T-cell (primary cell): Measurements from ENCODE around the gene DDR2. TPM values are rescaled to one million over a fixed set of nuclear protein-coding genes. Genes with fewer than 3 reads are reported as not detected.

Experiments
- ATAC-seq, 4 experiments: fragments of 200-7000 bp in 3 of 4; fragments of 150-1000 bp in 1 of 4; cut with Tn5 transposase; replicated peaks in 1 of 4; 1 replicate in 3 of 4; 2 replicates in 1 of 4; pipeline ENCODE4 v1.10.0; 2021; ENCODE audit warnings: moderate library complexity in 3 of 4, mild to moderate bottlenecking in 2 of 4, moderate number of reproducible peaks in 1 of 4
- CTCF ChIA-PET, 2 donors: fragments of 300-600 bp; sonication (Branson Sonifier 250); formaldehyde crosslinking; loops; one replicate each; lab custom pipeline; 2022; ENCODE audit warnings: antibody characterized with exemption in 2 of 2; lab: Charles Lee
- POLR2A ChIA-PET, 2 donors: fragments of 300-600 bp; sonication (Branson Sonifier 250); formaldehyde crosslinking; loops; one replicate each; lab custom pipeline; 2022; ENCODE audit warnings: antibody characterized with exemption in 2 of 2; lab: Charles Lee
- DNase-seq, 35 experiments: peaks; one replicate each; pipeline versions ENCODE4 v3.0.0 to v3.0.0-alpha.2; 2013 to 2023
- H3K27ac ChIP-seq: one replicate; pipeline ENCODE4 v1.5.1; 2013; ENCODE audit warnings: low read length
- H3K27me3 ChIP-seq, 2 experiments: replicated peaks in 1 of 2; 1 replicate in 1 of 2; 2 replicates in 1 of 2; pipeline versions ENCODE4 v1.6.1 to v1.7.0; 2013; ENCODE audit warnings: low read length in 1 of 2, mixed read lengths in 1 of 2; ENCODE audit not compliant: control insufficient read depth in 2 of 2, insufficient read depth in 2 of 2; ENCODE audit errors: extremely low read depth in 1 of 2
- H3K36me3 ChIP-seq, 2 donors: 1 replicate in 1 of 2; 2 replicates in 1 of 2; pipeline versions ENCODE4 v1.6.1 to v1.7.0; 2013; ENCODE audit warnings: low read length in 1 of 2; ENCODE audit not compliant: control insufficient read depth in 2 of 2, insufficient read depth in 1 of 2; ENCODE audit errors: extremely low read depth in 1 of 2
- H3K4me1 ChIP-seq, 2 experiments: 1 replicate in 1 of 2; 2 replicates in 1 of 2; pipeline versions ENCODE4 v1.6.1 to v1.7.0; 2013; ENCODE audit warnings: low read length in 2 of 2, mixed read lengths in 1 of 2; ENCODE audit not compliant: insufficient read depth in 2 of 2, control insufficient read depth in 1 of 2; ENCODE audit errors: extremely low read depth in 1 of 2
- H3K4me3 ChIP-seq, 2 donors: 1 replicate in 1 of 2; 2 replicates in 1 of 2; pipeline versions ENCODE4 v1.5.1 to v1.7.0; 2013; ENCODE audit warnings: mild to moderate bottlenecking in 2 of 2, low read length in 1 of 2, moderate library complexity in 1 of 2; ENCODE audit not compliant: control insufficient read depth in 1 of 2; ENCODE audit errors: extremely low read depth in 1 of 2
- H3K9me3 ChIP-seq: 2 replicates; pipeline ENCODE4 v1.7.0; 2013
- H3K27ac Mint-ChIP-seq, 2 donors: one replicate each; pipeline ENCODE4 v1.8.0; 2020 to 2021; ENCODE audit warnings: mild to moderate bottlenecking in 2 of 2, mixed read lengths in 2 of 2
- H3K27me3 Mint-ChIP-seq, 2 donors: one replicate each; pipeline ENCODE4 v1.8.0; 2021 to 2022; ENCODE audit warnings: mixed read lengths in 2 of 2
- H3K36me3 Mint-ChIP-seq: one replicate; pipeline ENCODE4 v1.8.0; 2021; ENCODE audit warnings: mixed read lengths
- H3K4me1 Mint-ChIP-seq, 3 donors: one replicate each; pipeline ENCODE4 v1.8.0; 2020 to 2022; ENCODE audit warnings: mixed read lengths in 3 of 3, mild to moderate bottlenecking in 1 of 3
- H3K4me3 Mint-ChIP-seq, 3 donors: one replicate each; pipeline ENCODE4 v1.8.0; 2020 to 2022; ENCODE audit warnings: mild to moderate bottlenecking in 3 of 3, mixed read lengths in 3 of 3, moderate library complexity in 3 of 3
- H3K9me3 Mint-ChIP-seq, 3 donors: one replicate each; pipeline ENCODE4 v1.8.0; 2020 to 2022; ENCODE audit warnings: mixed read lengths in 3 of 3
- WGBS: methylation state at CpG from one replicate; pipeline ENCODE4 v1.1.5; 2013; ENCODE audit warnings: missing lambda C conversion rate; ENCODE audit not compliant: insufficient coverage; 5-methylcytosine and 5-hydroxymethylcytosine counted together
- total RNA-seq, 35 experiments: library from RNA in 6 of 35; stranded (reverse) in 6 of 35; fragments of 120-200 nt in 1 of 35; gene quantifications; one replicate each; pipeline versions ENCODE4 v1.2.1 to v1.2.4 and lab custom pipeline; 2013 to 2026

DDR2 gene
- total RNA-seq, 5 donors from 2014 or later (not counting 1 experiment from before 2014, with no cell fraction given), result 0.28 to 0.67 (median 0.59) TPM

DNA sequence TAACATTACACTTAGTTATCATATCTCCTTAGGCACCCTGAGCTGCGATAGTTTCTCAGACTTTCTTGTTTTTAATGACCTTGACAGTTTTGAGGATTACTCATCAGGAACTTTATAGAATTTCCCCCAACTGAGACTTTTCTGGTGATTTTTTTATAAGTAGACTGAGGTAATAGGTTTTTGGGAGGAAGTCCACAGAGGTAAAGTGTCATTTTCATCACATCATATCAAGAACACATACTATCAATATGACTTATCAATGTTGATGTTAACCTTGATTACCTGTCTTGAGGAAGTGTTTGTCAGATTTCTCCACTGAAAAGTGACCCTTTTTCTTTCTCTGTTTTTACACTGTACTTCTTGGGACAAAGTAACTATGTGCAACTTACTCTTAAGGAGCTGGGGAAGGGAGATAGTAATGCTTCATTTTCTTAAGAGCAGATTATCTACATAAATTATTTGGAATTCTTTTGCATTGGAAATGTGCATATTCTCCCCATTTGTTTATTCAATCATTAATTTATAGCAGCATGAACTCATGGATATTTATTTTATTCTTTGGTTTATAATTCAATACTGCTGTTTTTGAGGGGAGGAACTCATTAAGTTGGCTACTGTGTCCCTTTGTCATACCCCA is 85.4 kb downstream of the DDR2 start:
- no peaks in the 10 kb centered on the region for H3K4me1 Mint-ChIP-seq
- no peak for ATAC-seq
- peaks cover 0 to 8% of the 10 kb centered on the region in 2 donors for H3K27me3 Mint-ChIP-seq
- WGBS, result no CpG with 5 or more reads among the region's 1 CpG
- H3K9me3 ChIP-seq, result no peaks in the 10 kb centered on the region
- H3K36me3 ChIP-seq, result no peaks in the 10 kb centered on the region
- no peak overlapping the region for H3K27ac Mint-ChIP-seq
- POLR2A ChIA-PET, result no interaction called here
- no peaks in the 10 kb centered on the region for H3K9me3 Mint-ChIP-seq
- H3K4me1 ChIP-seq, result no peaks in the 10 kb centered on the region
- DNase-seq, result no peak
- peaks cover 0 to 2% of the 10 kb centered on the region in 2 experiments for H3K27me3 ChIP-seq
- no peaks in the 10 kb centered on the region for H3K36me3 Mint-ChIP-seq
- no peak overlapping the region for H3K27ac ChIP-seq
- no peak overlapping the region for H3K4me3 ChIP-seq
- CTCF ChIA-PET, result interaction anchor here in 1 of 2 donors (0.6 kb wide), 1 partner anchor 177 kb away, joined by 3 read pairs; no protein-coding TSS in a partner anchor
- no peak overlapping the region for H3K4me3 Mint-ChIP-seq

DNA sequence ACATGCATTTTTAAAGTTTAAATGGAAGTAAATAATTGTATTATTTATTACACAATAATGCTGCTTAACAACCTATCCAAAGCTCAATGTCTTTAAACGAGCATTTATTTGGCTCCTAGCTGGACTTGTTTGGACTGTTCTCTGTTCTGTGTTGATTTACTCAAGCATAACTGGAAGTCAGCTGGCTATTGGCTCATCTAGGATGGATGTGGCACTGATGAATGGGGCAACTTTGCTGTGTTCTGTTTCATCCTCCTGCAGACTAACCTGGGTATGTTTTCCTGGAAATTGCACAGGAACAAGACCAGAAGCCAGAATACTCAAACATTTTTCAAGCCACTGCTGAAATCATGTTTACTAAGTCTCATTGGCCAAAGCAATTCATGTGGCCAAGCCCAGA is 87.4 kb downstream of the DDR2 start:
- Mint-ChIP-seq H3K4me3 (no peak overlapping the region), H3K27me3 (peaks cover 2 to 8% of the 10 kb centered on the region in 2 donors), H3K36me3 (no peaks in the 10 kb centered on the region), H3K9me3 (no peaks in the 10 kb centered on the region), H3K4me1 (no peaks in the 10 kb centered on the region), H3K27ac (no peak overlapping the region)
- Histone ChIP-seq H3K36me3 (no peaks in the 10 kb centered on the region), H3K4me3 (no peak overlapping the region), H3K4me1 (no peaks in the 10 kb centered on the region), H3K27me3 (peaks cover 0 to 2% of the 10 kb centered on the region in 2 experiments), H3K27ac (no peak overlapping the region), H3K9me3 (no peaks in the 10 kb centered on the region)
- no CpG with 5 or more reads among the region's 1 CpG for WGBS
- DNase-seq (no peak), ATAC-seq (no peak)
- CTCF ChIA-PET, result interaction anchor here in 1 of 2 donors (0.5 kb wide), 1 partner anchor 739 kb away, joined by 6 read pairs; no protein-coding TSS in a partner anchor
- POLR2A ChIA-PET, result no interaction called here

DNA sequence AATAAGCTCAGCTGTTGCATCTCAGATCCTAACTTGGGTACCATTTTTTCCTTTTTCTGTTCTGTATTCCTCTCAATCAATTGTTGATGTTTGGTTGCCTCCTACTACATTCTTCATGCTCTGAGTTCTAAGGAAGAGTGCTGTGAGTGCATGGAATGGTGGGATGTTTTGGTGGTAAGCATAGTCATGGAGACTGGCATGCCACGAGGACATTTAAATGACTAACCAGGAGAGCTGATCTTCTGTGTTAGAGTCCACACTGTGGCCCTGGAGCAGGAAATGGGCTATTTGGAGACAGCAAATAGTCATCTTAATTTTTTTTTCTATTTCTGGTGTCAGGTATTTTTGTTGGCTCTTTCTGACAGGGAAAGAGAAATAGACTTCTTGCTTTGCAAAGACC is 88.7 kb downstream of the DDR2 start:
- WGBS, result 75% methylated on average over 1 of the region's 1 CpG
- no peak for ATAC-seq
- no peak for DNase-seq
- no peaks in the 10 kb centered on the region for H3K36me3 Mint-ChIP-seq
- Histone ChIP-seq H3K27me3 (peaks cover 0 to 2% of the 10 kb centered on the region in 2 experiments), H3K36me3 (no peaks in the 10 kb centered on the region), H3K4me1 (no peaks in the 10 kb centered on the region), H3K27ac (no peak overlapping the region), H3K4me3 (no peak overlapping the region), H3K9me3 (no peaks in the 10 kb centered on the region)
- ChIA-PET POLR2A (no interaction called here), CTCF (no interaction called here)
- peaks cover 2 to 6% of the 10 kb centered on the region in 2 donors for H3K27me3 Mint-ChIP-seq
- H3K4me1 Mint-ChIP-seq, result no peaks in the 10 kb centered on the region
- no peak overlapping the region for H3K4me3 Mint-ChIP-seq
- no peak overlapping the region for H3K27ac Mint-ChIP-seq
- H3K9me3 Mint-ChIP-seq, result no peaks in the 10 kb centered on the region

DNA sequence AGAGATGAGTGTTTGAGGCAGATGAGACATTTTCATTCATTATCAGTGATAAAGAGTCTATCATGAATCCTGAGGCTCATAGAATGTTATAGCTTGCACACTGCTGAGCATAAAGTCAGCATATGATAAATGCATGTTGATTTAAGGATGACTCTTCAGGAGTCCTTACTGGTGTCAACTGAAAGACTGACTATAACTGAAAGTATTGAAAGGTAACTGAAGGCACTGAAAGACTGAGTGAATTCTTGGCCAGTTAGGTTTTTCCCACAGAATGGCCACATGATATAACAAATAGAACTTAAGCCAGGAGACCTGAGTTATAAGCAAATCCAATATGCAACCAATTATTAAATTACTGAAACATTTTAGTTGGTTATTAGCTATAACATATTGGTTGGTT is 89.2 kb downstream of the DDR2 start:
- Histone ChIP-seq H3K27ac (no peak overlapping the region), H3K9me3 (no peaks in the 10 kb centered on the region), H3K36me3 (no peaks in the 10 kb centered on the region), H3K27me3 (peaks cover 0 to 2% of the 10 kb centered on the region in 2 experiments), H3K4me1 (no peaks in the 10 kb centered on the region), H3K4me3 (no peak overlapping the region)
- no peak for ATAC-seq
- DNase-seq, result no peak
- no peaks in the 10 kb centered on the region for H3K4me1 Mint-ChIP-seq
- H3K9me3 Mint-ChIP-seq, result no peaks in the 10 kb centered on the region
- ChIA-PET POLR2A (no interaction called here), CTCF (no interaction called here)
- no peak overlapping the region for H3K4me3 Mint-ChIP-seq
- H3K27ac Mint-ChIP-seq, result no peak overlapping the region
- no peaks in the 10 kb centered on the region for H3K36me3 Mint-ChIP-seq
- H3K27me3 Mint-ChIP-seq, result peaks cover 2 to 4% of the 10 kb centered on the region in 2 donors

DNA sequence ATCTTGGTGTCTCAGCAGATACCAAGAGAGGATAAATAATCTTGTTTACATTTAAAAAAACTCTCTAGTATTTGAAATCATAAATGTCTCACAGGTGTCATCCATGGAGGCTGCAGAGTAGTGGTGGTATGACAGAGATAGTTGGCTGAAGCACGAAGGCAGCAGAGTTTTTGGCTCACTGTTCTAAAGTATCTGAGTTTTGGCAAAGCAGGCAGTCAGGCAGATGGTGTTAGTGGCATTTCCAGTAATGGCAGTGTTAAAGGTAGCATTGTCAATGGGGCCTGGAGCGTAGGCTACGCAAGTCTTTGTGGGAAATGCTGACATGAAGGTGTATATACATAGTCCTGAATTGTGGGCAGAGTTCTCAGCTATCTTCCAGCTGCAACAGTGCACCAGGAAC is 89.8 kb downstream of the DDR2 start:
- no peak for ATAC-seq
- H3K9me3 ChIP-seq, result no peaks in the 10 kb centered on the region
- Mint-ChIP-seq H3K4me1 (no peaks in the 10 kb centered on the region), H3K36me3 (no peaks in the 10 kb centered on the region), H3K4me3 (no peak overlapping the region), H3K27ac (no peak overlapping the region), H3K27me3 (peaks cover 2 to 4% of the 10 kb centered on the region in 2 donors), H3K9me3 (no peaks in the 10 kb centered on the region)
- H3K27ac ChIP-seq, result no peak overlapping the region
- no peak overlapping the region for H3K4me3 ChIP-seq
- no peaks in the 10 kb centered on the region for H3K36me3 ChIP-seq
- H3K27me3 ChIP-seq, result peaks cover 0 to 2% of the 10 kb centered on the region in 2 experiments
- no peak for DNase-seq
- 55% methylated on average over 1 of the region's 3 CpGs for WGBS
- ChIA-PET POLR2A (no interaction called here), CTCF (no interaction called here)
- H3K4me1 ChIP-seq, result no peaks in the 10 kb centered on the region

DNA sequence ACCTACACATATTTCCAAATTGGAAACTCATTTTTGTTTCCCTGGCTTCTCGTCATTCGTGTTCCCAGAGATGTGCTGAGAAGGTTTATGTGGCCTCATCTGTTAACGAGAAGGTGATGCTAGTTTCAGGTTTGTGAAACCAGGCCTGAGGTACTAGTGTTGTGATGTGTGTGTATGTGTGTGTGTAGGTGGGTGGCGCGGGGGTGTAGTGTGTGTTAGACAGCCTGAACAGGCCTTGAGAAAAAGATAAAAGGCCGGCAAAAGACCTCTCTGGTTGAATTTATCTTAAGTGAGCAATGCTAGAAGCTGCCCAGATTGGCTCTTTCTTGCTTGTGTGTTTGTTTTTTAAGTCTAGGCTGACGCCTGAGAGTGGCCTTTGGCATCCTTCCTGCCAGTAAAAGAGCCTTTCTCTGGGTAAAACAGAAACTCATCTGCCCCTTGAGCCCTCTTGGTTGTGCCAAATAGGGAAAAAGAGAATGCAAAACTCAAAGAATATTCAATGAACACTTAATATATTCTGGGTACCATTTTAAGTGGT is 92.4 kb downstream of the DDR2 start:
- H3K36me3 Mint-ChIP-seq, result no peaks in the 10 kb centered on the region
- H3K27ac ChIP-seq, result no peak overlapping the region
- no peak overlapping the region for H3K4me3 ChIP-seq
- no peaks in the 10 kb centered on the region for H3K36me3 ChIP-seq
- H3K9me3 Mint-ChIP-seq, result no peaks in the 10 kb centered on the region
- no peak for ATAC-seq
- no peak overlapping the region for H3K27ac Mint-ChIP-seq
- H3K4me1 ChIP-seq, result no peaks in the 10 kb centered on the region
- no peaks in the 10 kb centered on the region for H3K4me1 Mint-ChIP-seq
- H3K27me3 ChIP-seq, result peaks cover 0 to 2% of the 10 kb centered on the region in 2 experiments
- 66% methylated on average over 5 of the region's 7 CpGs for WGBS
- CTCF ChIA-PET, result no interaction called here
- POLR2A ChIA-PET, result no interaction called here
- H3K27me3 Mint-ChIP-seq, result peaks cover 0 to 2% of the 10 kb centered on the region in 2 donors
- no peak for DNase-seq
- H3K9me3 ChIP-seq, result no peaks in the 10 kb centered on the region
- H3K4me3 Mint-ChIP-seq, result no peak overlapping the region
